Left kidney (tissue), 2 donors: Measurements from ENCODE around the gene LRRC63. TPM values are rescaled to one million over a fixed set of nuclear protein-coding genes. Genes with fewer than 3 reads are reported as not detected.
"Not testable (repeated sequence)": the region's sequence is repeated elsewhere in the genome, so short reads cannot be mapped to it uniquely, and the experiment has no call there.

ENCODE experiments used
- DNase-seq: peaks from one replicate; pipeline ENCODE4 v3.0.0-alpha.2; 2013
- polyA plus RNA-seq: library from polyadenylated mRNA; unstranded; fragments of 120-200 nt; gene quantifications from one replicate; pipeline ENCODE4 v1.2.1, GENCODE V29; 2013; ENCODE audit not compliant: insufficient read length

Gene LRRC63
- polyA plus RNA-seq, 1 donor = 0.18 TPM

DNA sequence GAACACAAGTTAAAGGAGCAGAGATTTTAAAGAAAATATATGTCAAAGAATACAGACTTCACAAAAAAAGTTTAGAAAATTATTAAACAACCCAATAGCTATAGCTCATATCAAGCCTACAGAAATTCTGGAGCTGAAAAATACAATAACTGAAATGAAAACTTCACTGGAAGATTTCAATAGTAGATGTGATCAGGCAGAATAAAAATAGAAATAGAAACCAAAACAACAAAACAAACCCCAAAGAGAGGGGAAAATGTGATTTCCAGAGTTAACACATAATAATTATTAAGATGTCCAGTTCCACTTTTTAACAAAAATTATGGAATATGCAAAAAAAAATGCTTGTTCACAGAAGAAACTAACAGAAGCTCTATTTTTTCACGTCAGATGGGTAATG lies 23.6 kb downstream of the LRRC63 start:
- DNase-seq = no peak

DNA sequence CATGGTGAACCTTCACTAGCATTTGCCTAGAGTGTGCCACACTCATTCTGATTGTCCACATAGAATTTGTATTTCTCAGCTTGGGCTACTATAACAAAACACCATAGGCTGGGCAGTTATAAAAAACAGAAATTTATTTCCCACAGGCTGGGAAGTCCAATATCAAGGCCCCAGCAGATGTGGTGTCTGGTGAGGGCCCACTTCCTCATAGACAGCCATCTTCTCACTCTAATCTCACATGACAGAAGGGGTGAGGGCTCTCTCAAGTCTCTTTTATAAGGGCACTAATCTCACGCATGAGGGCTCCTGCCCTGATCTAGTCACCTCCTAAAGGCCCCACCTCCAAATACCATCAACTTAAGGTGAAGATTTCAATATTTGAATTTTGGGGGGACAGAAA lies 53.6 kb downstream of the LRRC63 start:
- no peak for DNase-seq

DNA sequence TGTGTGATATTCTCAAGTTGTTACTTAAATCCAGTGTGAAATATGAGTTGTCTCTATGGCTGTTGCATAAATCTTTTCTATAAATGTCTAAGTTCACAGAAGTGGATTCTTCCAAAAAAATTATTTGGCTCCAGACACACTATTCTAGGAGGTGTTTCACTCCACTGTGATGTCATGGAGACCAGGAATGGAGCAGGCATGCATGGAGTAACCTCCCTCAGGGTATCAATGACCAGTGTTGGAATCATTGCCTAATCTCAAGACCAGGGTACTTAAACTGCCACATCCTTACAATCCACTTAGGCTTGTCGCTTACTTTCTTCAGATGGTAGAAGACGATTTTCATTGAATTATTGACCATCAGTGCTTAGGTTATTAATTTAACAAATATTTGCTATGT lies 55.4 kb downstream of the LRRC63 start:
- no peak for DNase-seq

DNA sequence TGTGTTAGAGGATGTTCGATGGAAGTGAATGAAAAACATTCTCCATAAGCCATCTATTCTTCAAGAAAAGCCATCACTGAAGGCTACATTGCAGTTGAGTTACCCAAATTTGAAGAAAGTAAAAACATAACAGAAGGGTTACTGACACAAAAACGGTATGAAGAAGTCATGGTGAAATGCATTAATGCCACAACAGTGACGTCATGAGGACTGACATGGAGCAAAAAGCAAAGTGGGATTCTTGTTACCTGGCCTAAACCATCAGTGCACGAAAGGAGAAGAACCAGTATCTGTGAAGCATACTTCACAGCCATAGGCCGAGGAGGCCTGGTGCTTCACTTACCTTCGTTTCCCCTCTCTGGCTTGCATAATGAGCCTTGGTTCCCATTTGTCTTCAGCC lies 58.7 kb downstream of the LRRC63 start:
- DNase-seq = no peak

DNA sequence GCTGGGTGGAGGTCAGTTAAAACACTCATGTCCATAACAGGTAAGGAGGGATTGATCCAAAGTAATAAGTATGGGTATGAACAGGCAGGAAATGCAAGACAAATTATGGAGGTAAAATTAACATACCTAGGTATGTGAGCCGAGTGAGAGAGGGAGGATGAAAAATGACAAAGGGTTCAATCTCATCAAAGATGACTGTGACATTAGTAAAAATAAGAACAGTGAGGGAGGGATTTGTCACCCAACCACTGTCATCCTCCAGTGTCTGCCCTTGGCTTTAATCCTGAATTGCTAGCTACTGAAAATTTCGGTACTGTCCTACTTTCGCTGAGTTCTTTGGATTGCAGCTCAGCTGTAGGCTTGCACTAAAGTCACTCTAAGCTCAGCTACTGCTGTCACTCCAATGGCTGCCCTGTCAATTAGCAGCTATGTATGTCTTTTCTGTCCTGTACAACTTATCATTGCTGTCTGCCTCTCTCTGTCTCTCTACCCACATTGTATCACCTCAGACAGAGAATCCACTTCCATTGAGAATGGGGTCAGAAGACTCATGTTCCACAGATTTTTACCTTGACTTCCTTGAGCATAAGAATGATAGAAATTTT lies 62.5 kb downstream of the LRRC63 start:
- DNase-seq = no peak

DNA sequence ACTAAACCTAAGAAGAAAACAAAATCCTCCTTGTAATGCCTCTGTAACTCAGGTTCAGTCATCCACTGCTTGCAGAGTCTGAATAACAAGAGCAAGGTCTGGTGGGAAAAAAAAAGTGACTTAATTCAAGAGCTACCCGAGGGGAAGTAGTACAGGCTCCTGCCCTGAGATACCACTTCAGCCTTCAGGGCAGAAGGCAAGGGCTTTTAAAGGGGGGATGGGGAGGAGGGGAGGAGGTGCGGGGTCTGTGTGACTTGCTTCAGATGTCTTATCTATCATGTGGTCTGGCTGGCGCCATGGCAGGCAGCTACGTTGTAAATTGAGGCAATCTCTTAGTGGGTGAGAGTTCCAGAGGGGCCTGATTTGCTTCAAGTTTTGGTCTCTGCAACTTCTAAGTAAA lies 66.7 kb downstream of the LRRC63 start:
- no peak for DNase-seq

DNA sequence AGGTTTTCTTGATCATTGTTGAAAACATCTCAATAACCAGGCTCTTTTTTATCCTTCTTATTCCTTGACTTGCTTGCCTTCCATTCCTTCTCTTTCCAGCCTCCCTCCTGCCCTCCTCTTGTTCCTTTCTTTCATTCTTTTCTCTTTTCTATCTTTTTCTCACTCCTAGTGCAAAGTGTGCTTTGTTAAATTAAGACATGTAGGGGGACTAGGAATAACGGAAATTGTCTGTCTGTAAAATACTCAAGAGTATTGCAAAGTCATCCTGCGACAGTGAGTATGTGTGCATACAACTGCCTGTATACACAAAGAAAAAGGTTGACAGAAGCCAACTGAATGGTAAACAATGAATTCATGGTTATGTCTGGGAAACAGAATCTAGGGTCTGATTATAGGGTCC lies 70.1 kb downstream of the LRRC63 start:
- DNase-seq = no peak

DNA sequence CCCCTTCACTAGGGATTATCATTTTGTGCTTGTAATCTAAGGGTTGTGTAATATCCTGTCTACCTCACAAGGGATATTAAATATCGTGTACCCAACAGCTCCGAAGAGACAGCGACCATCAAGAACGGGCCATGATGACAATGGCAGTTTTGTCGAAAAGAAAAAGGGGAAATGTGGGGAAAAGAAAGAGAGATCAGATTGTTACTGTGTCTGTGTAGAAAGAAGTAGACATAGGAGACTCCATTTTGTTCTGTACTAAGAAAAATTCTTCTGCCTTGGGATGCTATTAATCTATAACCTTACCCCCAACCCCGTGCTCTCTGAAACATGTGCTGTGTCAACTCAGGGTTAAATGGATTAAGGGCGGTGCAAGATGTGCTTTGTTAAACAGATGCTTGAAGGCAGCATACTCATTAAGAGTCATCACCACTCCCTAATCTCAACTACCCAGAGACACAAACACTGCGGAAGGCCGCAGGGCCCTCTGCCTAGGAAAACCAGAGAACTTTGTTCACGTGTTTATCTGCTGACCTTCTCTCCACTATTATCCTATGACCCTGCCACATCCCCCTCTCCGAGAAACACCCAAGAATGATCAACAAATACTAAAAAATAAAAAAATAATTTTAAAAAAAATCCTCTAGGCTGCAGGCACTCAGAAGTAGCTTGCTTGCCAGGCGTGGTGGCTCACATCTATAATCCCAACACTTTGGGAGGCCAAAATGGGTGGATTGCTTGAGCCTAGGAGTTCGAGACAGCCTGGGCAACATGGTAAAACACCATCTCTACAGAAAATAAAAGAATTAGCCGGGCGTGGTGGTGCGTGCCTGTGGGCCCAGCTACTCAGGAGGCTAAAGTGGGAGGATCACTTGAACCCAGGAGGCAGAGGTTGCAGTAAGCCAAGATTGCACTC lies 72.4 kb downstream of the LRRC63 start:
- not testable (repeated sequence) for DNase-seq

DNA sequence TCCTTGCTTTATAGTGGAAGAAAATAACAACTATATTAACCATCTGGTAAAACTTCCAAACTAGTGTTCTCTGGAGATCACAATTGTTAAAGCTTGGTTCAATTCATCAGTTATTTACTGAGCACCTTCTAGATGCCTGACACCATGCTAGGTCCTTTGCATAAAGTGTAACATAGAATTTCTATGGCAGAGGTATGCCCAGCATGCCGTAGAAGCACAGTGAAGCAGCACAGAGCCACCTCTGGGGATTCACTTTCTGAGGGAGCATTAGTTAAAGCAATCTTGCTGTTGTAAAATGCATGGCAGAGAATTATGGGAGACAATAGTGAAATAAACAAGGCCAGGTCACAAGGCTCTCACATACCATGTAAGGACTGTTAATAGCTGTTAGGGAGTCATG lies 75.2 kb downstream of the LRRC63 start:
- DNase-seq = no peak

DNA sequence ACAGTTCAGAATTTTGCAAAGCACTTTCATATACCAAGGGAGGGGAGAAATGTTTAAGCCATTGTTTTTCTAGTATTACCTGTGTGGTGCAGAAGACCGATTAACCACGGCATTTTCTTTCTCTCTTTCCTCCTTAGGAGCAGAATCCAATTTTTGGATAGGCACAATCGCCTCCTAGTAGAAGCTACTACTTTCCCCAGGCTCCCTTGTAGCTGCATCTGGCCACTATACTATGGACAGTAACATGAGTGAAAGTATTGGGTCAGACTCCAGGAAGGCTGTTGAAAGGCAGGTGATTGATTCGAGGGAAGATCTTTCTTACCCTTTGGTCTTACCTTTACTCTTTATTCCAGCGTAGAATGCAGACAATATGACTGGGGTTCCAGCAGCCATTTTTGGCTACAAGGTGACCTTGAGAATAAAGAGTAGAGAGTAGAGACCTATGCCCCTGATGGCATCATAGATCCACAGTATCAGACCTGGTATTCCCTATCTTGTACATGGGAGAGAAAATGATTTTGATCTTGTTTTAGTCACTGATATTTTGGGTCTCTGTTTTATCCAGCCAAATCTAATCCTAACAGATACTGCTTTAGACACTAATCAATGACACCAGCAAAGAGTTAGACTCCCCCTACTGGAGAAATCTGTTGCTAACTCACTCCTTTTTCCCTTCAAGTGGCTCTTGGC lies 77.0 kb downstream of the LRRC63 start:
- peak; percentile 43 for DNase-seq

DNA sequence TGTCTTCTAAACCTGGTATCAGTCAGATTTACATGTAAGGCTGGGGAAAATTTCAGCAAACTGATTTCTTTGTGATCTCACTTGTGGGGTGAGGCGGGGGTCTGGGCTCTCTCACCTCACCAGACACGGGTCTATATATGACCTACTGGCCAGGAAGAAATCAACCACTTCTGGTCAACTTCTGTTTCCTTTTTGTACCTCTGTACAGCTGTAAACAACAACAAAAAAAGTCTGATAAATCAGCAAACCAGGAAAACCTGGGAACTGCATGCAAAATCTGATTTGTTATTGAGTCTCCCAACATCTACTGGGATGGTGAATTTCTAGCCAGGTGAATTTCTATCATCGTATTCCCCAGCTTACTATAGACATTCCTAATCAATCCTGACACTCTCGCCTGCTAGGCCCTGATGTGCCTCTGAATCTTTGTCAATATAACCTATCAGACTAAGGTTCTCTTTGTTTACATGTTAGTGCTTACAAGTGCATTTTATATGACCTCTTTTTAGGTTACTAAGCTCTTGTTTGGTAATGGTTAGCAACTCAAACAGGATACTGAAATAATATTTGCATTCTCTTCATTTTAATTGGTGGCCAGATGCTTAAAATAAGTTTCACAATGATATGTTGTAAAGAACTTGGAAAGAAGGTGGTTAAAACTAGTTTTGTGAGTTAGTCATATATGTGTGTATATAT lies 77.7 kb downstream of the LRRC63 start:
- no peak for DNase-seq

DNA sequence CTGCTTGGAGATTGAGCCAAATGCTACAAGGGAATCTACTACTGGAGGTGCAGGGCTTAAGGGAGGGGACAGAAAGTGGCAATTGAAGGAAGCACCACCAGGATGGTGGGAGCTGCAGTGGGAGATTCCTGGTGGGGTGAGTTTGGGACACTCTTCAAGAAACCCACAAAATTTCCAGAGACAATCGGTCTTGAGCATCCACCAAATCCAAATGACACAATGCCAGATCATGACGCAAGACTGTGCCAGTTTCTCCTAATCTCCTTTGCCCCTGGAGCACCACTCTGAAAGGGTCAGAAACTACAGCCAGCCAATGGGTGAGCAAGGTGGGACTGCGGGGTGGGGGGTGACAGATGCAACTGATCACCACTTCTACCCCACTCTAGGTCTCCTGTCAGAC lies 78.7 kb downstream of the LRRC63 start:
- DNase-seq = no peak

DNA sequence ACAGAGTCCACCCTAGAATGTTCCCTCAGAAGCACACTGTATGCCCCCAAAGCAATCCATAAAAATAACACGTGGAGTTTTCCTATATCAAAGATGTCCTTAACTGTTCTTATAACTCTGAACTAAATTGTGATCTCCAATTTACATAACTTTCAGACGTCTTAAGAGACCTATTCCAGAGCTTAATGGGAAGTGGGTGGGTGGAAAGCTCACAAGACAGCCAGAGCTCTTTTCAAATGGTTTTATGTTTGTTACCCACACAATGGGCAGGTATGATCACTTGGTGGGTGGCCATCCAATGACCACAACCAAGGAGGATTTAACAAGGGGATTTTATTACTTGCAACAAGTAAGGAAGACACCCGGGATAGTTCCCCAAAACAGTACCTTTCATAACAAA lies 81.7 kb downstream of the LRRC63 start:
- no peak for DNase-seq

DNA sequence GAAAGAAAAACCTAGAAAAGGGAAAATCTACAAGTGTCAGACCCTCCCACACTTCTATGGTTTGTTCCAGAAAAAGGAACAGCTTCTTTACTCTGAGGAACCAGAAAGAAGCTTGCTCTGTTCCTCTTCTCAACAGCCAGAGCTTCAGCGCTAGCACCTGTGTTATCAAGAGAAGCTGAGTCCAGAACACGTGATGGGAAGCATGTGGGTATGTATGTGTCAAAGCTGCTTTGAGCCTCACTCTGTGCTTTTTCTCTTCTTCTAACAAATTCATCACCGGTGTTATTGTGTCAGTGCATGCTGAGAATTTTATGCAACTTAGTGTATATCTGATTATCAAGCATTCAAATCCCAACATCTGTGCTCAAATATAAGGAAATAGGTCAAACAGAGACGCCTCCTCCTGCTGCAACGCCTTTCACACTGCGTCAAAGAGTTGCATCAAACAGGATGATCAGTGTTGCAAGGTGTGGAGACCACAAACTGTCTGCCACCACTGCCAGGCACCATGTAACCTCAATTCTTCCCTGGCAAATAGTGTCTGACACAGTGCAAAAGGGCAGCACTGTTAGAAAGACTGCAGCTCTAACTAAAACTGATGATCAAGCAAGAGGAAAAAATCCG lies 83.9 kb downstream of the LRRC63 start:
- no peak for DNase-seq

DNA sequence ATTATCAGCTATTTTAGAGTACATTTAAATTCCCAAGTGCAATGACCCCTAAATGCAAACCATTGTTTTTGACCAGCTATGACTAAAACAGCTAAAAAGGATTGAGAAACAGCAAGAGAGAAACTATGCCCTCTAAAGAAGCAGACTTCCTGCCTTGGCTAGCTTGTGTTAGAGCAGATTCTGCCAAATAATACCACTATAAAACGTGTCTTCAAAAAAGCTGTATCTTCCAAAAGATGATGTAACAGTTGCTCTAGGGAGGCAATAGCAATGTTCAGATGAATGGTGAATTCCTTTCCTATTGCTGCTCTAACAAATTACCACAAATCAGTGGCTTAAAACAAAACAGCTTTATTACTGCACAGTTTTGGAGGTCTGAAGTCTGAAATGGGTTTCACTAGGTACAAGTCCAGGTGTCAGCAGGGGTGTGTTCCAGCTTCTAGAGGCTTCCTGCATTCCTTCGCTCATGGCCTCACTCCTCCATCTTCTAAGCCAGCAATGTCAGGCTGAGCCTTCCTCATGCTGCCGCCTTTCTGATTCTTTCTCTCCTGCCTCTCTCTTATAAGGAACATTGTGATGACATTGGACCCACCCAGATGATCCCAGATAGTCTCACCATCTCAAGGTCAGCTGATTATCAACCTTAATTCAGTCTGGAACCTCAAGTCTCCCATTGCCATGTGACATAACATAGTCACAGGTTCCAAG lies 84.5 kb downstream of the LRRC63 start:
- DNase-seq = no peak

DNA sequence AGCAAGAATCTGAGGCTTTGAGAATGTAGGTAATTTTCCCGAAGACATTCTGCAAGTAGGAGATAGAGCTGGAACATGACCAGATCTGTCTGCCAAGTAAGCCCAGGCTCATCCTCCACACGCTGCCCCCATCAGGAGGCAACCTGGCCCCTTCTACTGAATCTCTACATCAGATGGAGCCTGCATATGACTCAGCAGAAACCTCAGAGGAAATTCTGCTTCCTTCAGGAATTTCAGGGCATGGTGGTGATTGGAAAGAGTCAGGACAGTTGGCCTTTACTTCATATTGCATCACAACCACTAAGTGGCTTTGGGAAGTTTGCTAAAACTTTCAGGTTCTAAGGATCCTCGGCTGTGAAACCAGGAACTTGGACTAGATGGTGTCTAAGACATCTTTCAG lies 85.2 kb downstream of the LRRC63 start:
- no peak for DNase-seq

DNA sequence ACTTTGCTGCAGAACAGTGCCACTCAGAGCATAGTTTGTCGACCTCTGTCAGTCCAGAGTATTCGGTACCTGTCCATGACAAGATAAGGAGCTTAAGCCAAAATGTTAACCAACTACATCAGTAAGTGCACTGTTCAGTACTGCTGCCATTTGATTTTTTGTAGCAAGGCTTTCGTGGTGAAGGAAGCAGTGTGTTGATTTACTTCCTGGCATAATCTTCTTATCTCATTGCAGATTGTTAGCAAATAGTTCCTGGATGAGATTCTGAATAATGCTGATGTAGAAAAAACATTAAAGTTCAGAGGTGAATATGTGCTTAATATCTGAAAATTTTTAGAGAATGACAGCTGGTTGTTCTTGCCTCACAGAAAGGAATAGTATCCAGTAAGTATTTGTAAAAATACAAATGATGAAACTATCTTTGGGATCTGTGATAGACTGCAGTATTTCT lies 85.7 kb downstream of the LRRC63 start:
- no peak for DNase-seq

DNA sequence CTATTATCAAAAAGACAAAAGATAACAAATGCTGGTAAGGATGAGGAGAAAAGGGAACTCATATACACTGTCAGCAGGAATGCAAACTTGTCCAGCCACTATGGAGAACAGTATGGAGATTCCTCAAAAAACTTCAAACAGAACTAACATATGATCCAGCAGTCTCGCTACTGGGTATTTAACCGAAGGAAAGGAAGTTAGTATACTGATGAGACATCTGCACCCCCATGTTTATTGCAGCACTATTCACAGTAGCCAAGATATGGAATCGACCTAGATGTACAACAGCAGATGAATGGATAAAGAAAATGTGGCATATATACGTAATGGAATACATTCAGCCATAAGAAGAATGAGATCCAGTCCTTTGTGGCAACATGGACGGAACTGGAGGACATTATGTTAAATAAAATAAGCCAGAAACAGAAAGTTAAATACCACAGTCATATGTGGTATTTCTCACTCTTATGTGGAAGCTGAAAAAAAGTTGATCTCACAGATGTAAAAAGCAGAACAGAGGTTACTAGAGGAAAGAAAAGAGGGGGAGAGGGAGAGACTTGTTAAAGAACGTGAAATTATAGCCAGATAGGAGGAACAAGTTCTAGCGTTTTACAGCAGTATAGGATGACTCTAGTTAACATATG lies 92.1 kb downstream of the LRRC63 start:
- no peak for DNase-seq

DNA sequence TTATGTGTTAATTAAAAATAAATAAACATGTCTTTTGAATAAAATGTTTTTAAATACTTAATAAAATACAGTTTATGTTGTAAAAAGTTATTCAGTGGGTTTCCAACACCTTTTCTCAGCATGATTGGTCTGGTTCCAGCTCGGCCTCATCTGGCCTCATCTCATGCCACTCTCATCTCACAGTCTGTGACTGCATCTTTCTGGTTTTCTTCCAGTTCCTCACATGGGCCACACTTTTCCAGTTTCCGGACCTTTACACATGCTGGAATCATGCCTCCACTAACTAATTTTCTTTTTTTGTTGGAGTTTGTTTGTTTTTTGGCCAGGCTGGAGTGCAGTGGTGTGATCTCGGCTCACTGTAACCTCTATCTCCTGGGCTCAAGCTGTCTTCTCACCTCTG lies 92.8 kb downstream of the LRRC63 start:
- no peak for DNase-seq

DNA sequence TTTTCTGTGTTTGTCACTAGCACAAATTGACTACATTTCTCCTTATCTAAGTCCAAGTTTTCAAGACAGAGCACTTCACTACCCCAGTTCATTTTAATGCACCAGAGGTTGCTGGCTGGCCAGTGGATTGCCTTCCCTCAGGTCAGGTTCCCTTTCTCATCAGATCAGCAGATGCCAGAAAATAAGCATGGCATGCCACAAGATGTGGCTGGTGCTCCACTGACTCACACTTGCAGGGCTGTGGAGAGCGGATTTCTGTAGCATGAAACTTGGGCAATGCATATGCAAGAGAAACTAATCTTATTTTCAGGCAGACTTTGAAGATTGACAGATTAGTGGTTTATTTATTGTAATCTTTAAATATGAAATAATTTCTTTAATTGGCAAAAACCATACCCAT lies 95.8 kb downstream of the LRRC63 start:
- DNase-seq = no peak

DNA sequence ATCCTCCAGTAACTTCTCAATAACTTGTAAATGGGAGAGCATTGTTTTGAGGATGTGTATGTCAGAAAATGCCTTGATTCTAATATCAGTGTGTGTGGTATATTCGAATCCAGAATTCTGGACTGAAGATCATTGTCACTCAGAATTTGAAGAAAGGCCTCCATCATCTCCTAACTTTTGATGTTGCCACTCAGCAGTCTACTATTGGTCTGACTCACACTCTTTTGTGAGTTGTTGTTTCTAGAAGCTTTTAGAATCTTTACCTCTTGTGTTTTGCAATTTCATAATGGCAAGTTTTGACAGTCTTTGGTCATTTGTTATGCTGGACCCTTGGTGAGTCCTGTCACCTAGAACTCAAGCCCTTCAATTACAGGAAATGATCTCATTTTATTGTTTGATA lies 98.3 kb downstream of the LRRC63 start:
- DNase-seq = no peak
